Measurements from ENCODE around the gene MYO1B. TPM values are rescaled to one million over a fixed set of nuclear protein-coding genes. Genes with fewer than 3 reads are reported as not detected.

Gene MYO1B
- 87.3 and 126 TPM in 2 replicates for total RNA-seq

GRCh38 chr2:191245046-191245868 is at the start of gene MYO1B:
Gene MYO1B, plus strand, starts transcription at chr2:191245404. Its CDS starts 31,492 bp downstream, at chr2:191276896.

Other genes with a start within 250 kb of the MYO1B start
- gene STAT1, start 231.2 kb upstream of the MYO1B start, total RNA-seq, result 75.5 and 91.8 TPM in 2 replicates
- gene STAT4, start 94.4 kb upstream of the MYO1B start, total RNA-seq, result 1.5 and 2.8 TPM in 2 replicates